RWPE1 (cell line): ENCODE data around the gene KCNK5.
A peak's percentile ranks its signal among the peaks of the same experiment; 100 is the strongest.

Experiments
- CTCF ChIA-PET: fragments of 350-600 bp; sonication (Branson Sonifier 250); formaldehyde crosslinking; extraction: SDS; loops from one replicate; lab custom pipeline; 2021; lab: Yijun Ruan, JAX
- POLR2A ChIA-PET: fragments of 400-600 bp; formaldehyde crosslinking; extraction: SDS; loops from one replicate; lab custom pipeline; 2020; ENCODE audit warnings: antibody characterized with exemption; ENCODE audit not compliant: low non-redundant PET; lab: Yijun Ruan, JAX
- DNase-seq: peaks from one replicate; pipeline ENCODE4 v3.0.0; 2012; ENCODE audit warnings: low spot score
- H3K27ac ChIP-seq: fragments of 450-650 bp; 2 replicates; pipeline ENCODE4 v1.5.1; 2017
- CTCF ChIP-seq: fragments of 450-650 bp; conservative IDR thresholded peaks from 2 replicates; pipeline ENCODE4 v1.5.1; 2017; ENCODE audit warnings: low read depth, mild to moderate bottlenecking

The KCNK5 gene

GRCh38 chr6:39167321-39167720, 62.0 kb downstream of the KCNK5 start:
- H3K27ac ChIP-seq, result no peak overlapping the region
- POLR2A ChIA-PET, result no interaction called here
- no peak for TF ChIP-seq CTCF
- DNase-seq, result no peak
- CTCF ChIA-PET, result interaction anchor here (0.6 to 5.7 kb wide), 8 partner anchors 16 to 166 kb away, joined by 3 to 116 read pairs (median 6); no protein-coding TSS in a partner anchor

GRCh38 chr6:39166912-39167290, 62.4 kb downstream of the KCNK5 start:
- TF ChIP-seq CTCF, result no peak
- no peak for DNase-seq
- CTCF ChIA-PET, result interaction anchor here (0.5 to 5.7 kb wide), 15 partner anchors 13 to 167 kb away, joined by 3 to 116 read pairs (median 4); no protein-coding TSS in a partner anchor
- no peak overlapping the region for H3K27ac ChIP-seq
- POLR2A ChIA-PET, result no interaction called here

GRCh38 chr6:39166189-39166911, 62.9 kb downstream of the KCNK5 start:
- peak; percentile 86 for TF ChIP-seq CTCF
- POLR2A ChIA-PET, result no interaction called here
- peak; percentile 77 for DNase-seq
- CTCF ChIA-PET, result interaction anchor here (0.5 to 5.7 kb wide), 23 partner anchors 12 to 194 kb away, joined by 3 to 116 read pairs (median 4); partner anchors contain the start of gene KCNK5
- no peak overlapping the region for H3K27ac ChIP-seq

- ChIA-PET CTCF (interaction anchor here (1.4 kb wide), 1 partner anchor 145 kb away, joined by 4 read pairs; no protein-coding TSS in a partner anchor), POLR2A (no interaction called here)
- no peak for DNase-seq
Measured at GRCh38 chr6:39157511-39157910, 71.8 kb downstream of the KCNK5 start.

GRCh38 chr6:39156801-39157200, 72.5 kb downstream of the KCNK5 start:
- CTCF ChIA-PET, result interaction anchor here (1.4 kb wide), 1 partner anchor 146 kb away, joined by 4 read pairs; no protein-coding TSS in a partner anchor

More at GRCh38 chr6:39157511-39157910, 71.8 kb downstream of the KCNK5 start:
- no peak overlapping the region for H3K27ac ChIP-seq
- TF ChIP-seq CTCF, result no peak

More at GRCh38 chr6:39156801-39157200, 72.5 kb downstream of the KCNK5 start:
- DNase-seq, result no peak
- TF ChIP-seq CTCF, result no peak
- POLR2A ChIA-PET, result no interaction called here
- H3K27ac ChIP-seq, result no peak overlapping the region
